Hepatocyte (in vitro differentiated cells): ENCODE results near the gene S100A4.

ENCODE experiments used
- CTCF ChIP-seq: fragments of 200-600 bp; sonication (generic); IDR thresholded peaks from 2 replicates; pipeline ENCODE4 v1.5.1; 2016; ENCODE audit warnings: antibody characterized with exemption, mild to moderate bottlenecking; ENCODE audit not compliant: poor library complexity
- EZH2 ChIP-seq: fragments of 200-600 bp; sonication (generic); IDR thresholded peaks from 2 replicates; pipeline ENCODE4 v1.6.1; 2016; ENCODE audit warnings: antibody characterized with exemption, mild to moderate bottlenecking, borderline replicate concordance

GRCh38 chr1:153586347-153586746, 40.7 kb upstream of the S100A4 start:
- no peak for TF ChIP-seq CTCF
- TF ChIP-seq EZH2: no peak
